Measurements from ENCODE around the gene GABPB2. TPM values are rescaled to one million over a fixed set of nuclear protein-coding genes. Genes with fewer than 3 reads are reported as not detected.

The GABPB2 gene
- total RNA-seq, 1 experiment from 2014 or later = 6.4 TPM

- POLR2A ChIA-PET (ENCODE audit: unreplicated experiment) = interaction anchor here (0.5 kb wide), 1 partner anchor 34 kb away, joined by 3 read pairs; no protein-coding TSS in a partner anchor
- Histone ChIP-seq H3K9me2 (replicated peaks; ENCODE audit: low read length) (no peaks in the 10 kb centered on the region), H3K9me3 (ENCODE audit: low read length) (no peaks in the 10 kb centered on the region), H3F3A (ENCODE audit: low read length, unreplicated experiment) (peaks cover 3% of the 10 kb centered on the region), H3K4me1 (ENCODE audit: insufficient read depth, low read length) (peaks cover 40% of the 10 kb centered on the region), H3K9ac (ENCODE audit: low read length) (peak overlapping the region; percentile 94), H3K36me3 (ENCODE audit: low read depth, low read length) (peaks cover 31% of the 10 kb centered on the region), H3K4me3 (ENCODE audit: low read length) (peak overlapping the region; percentile 99), H4K20me1 (ENCODE audit: low read length) (peaks cover 25% of the 10 kb centered on the region; the same call in 1 of the 2 replicates), H2AFZ (ENCODE audit: low read length) (peak overlapping the region; percentile 86), H3K27ac (ENCODE audit: low read length) (peak overlapping the region; percentile 77), H3K4me2 (ENCODE audit: low read length) (peak overlapping the region; percentile 100), H3K27me3 (ENCODE audit: low read length) (no peaks in the 10 kb centered on the region), H3K79me2 (ENCODE audit: low read length) (peaks cover 89% of the 10 kb centered on the region)
- TF ChIP-seq, protein P1, sequence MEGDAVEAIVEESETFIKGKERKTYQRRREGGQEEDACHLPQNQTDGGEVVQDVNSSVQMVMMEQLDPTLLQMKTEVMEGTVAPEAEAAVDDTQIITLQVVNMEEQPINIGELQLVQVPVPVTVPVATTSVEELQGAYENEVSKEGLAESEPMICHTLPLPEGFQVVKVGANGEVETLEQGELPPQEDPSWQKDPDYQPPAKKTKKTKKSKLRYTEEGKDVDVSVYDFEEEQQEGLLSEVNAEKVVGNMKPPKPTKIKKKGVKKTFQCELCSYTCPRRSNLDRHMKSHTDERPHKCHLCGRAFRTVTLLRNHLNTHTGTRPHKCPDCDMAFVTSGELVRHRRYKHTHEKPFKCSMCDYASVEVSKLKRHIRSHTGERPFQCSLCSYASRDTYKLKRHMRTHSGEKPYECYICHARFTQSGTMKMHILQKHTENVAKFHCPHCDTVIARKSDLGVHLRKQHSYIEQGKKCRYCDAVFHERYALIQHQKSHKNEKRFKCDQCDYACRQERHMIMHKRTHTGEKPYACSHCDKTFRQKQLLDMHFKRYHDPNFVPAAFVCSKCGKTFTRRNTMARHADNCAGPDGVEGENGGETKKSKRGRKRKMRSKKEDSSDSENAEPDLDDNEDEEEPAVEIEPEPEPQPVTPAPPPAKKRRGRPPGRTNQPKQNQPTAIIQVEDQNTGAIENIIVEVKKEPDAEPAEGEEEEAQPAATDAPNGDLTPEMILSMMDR (conservative IDR thresholded peaks at IDR 0.05; ENCODE audit: low read depth, low read length) = no peak
- TF ChIP-seq EZH2phosphoT487 (IDR thresholded peaks at IDR 0.05; ENCODE audit: borderline replicate concordance, low read length) (no peak), EZH2 (IDR thresholded peaks at IDR 0.05; ENCODE audit: low read length, unreplicated experiment) (no peak)
- peak; percentile 92 for DNase-seq
- CTCF ChIA-PET = interaction anchor here (0.5 to 1.5 kb wide), 3 partner anchors 11 to 83 kb away, joined by 3 to 4 read pairs (median 4); partner anchors contain the start of gene C1orf56
- ATAC-seq = peak; percentile 29
- TSS peak; percentile 50 for BruUV-seq (replicated peaks)
- intact Hi-C loops (cut with micrococcal nuclease) = loop anchor here (1.0 kb wide), 1 partner anchor 8 kb away; no protein-coding TSS in a partner anchor
Observed at GRCh38 chr1:151058692-151059091, 11.9 kb upstream of the GABPB2 start.

- TF ChIP-seq EZH2phosphoT487 (IDR thresholded peaks at IDR 0.05; ENCODE audit: borderline replicate concordance, low read length) = no peak
- TF ChIP-seq, protein P1 (conservative IDR thresholded peaks at IDR 0.05; ENCODE audit: low read depth, low read length) = peak; percentile 77
- Histone ChIP-seq H3K4me3 (ENCODE audit: low read length) (peak within 1 kb of the TSS; percentile 99), H3K4me1 (ENCODE audit: insufficient read depth, low read length) (peaks cover 40% of the 10 kb centered on the region), H3K79me2 (ENCODE audit: low read length) (peaks cover 94% of the 10 kb centered on the region), H2AFZ (ENCODE audit: low read length) (peak within 1 kb of the TSS; percentile 86), H3K9me3 (ENCODE audit: low read length) (no peaks in the 10 kb centered on the region), H3K4me2 (ENCODE audit: low read length) (peak within 1 kb of the TSS; percentile 100), H3K36me3 (ENCODE audit: low read depth, low read length) (peaks cover 24% of the 10 kb centered on the region), H3K9ac (ENCODE audit: low read length) (peak within 1 kb of the TSS; percentile 94), H3K9me2 (replicated peaks; ENCODE audit: low read length) (no peaks in the 10 kb centered on the region), H3F3A (ENCODE audit: low read length, unreplicated experiment) (peaks cover 3% of the 10 kb centered on the region), H4K20me1 (ENCODE audit: low read length) (peaks cover 25% of the 10 kb centered on the region; the same call in 1 of the 2 replicates), H3K27ac (ENCODE audit: low read length) (peak within 1 kb of the TSS; percentile 77), H3K27me3 (ENCODE audit: low read length) (no peaks in the 10 kb centered on the region)
- BruUV-seq (replicated peaks) = no TSS peak
- DNase-seq (peak; percentile 87), ATAC-seq (peak; percentile 89)
- ChIA-PET POLR2A (ENCODE audit: unreplicated experiment) (interaction anchor here (0.5 kb wide), 1 partner anchor 35 kb away, joined by 3 read pairs; no protein-coding TSS in a partner anchor), CTCF (interaction anchor here (1.0 to 1.5 kb wide), 2 partner anchors 11 to 41 kb away, joined by 3 to 4 read pairs; partner anchors contain the start of gene C1orf56)
- intact Hi-C loops (cut with micrococcal nuclease) = loop anchor here (1.0 kb wide), 1 partner anchor 12 kb away; no protein-coding TSS in a partner anchor
Observed at GRCh38 chr1:151059109-151060006, 11.2 kb upstream of the GABPB2 start, which contains the start of gene CDC42SE1. Gene CDC42SE1 (minus strand): TSS chr1:151059622. CDS start chr1:151055730, 3,892 bp downstream.

All from PC-3 (cell line).